Activated effector memory CD4-positive, alpha-beta T cell treated with anti-CD3 and anti-CD28 coated beads, Interleukin-2, amount 50 U/mL, for 16 hours (primary cell): ENCODE measurements around the gene CCT8.
"Not testable (repeated sequence)": the region's sequence is repeated elsewhere in the genome, so short reads cannot be mapped to it uniquely, and the experiment has no call there.

Experiments
- DNase-seq: peaks from one replicate; pipeline ENCODE4 v3.0.0-alpha.2; 2020

The CCT8 gene

GRCh38 chr21:29011236-29011635, 62.2 kb downstream of the CCT8 start:
- not testable (repeated sequence) for DNase-seq

GRCh38 chr21:29008367-29008766, 65.1 kb downstream of the CCT8 start:
- DNase-seq, result no peak

GRCh38 chr21:29007810-29008209, 65.6 kb downstream of the CCT8 start:
- no peak for DNase-seq

- no peak for DNase-seq
Observed at GRCh38 chr21:29007135-29007534, 66.3 kb downstream of the CCT8 start.
